ENCODE measurements around the gene HSPE1. TPM values are rescaled to one million over a fixed set of nuclear protein-coding genes. Genes with fewer than 3 reads are reported as not detected.
"Not testable (repeated sequence)": the region's sequence is repeated elsewhere in the genome, so short reads cannot be mapped to it uniquely, and the experiment has no call there.

HSPE1 gene
- total RNA-seq, 1 donor from 2014 or later = 60.5 TPM

DNA sequence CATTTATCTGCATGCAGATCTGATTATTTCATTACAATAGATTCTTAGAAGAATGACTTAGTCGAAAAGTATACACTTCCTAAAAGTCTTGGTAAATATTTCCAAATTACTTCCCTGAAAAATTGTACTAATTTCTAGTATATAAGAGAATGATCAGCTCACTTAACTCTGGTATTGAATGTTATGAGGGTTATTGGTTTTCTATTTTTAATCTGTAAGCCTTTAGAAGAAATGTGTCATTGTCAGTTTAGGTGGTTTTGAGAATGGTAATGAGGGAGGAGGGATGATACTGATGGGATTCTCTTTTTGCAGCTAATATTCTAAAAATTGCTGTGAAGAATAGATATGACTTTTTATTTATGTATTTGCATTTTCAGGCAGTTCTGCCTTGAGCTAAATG, 39.6 kb downstream of the HSPE1 start:
- no peak overlapping the region for H3K4me3 Mint-ChIP-seq (ENCODE audit: unreplicated experiment)
- H3K36me3 Mint-ChIP-seq (ENCODE audit: unreplicated experiment) = peaks cover 49% of the 10 kb centered on the region
- DNase-seq (ENCODE audit: extremely low spot score, unreplicated experiment) = no peak
- TF ChIP-seq, protein P1, sequence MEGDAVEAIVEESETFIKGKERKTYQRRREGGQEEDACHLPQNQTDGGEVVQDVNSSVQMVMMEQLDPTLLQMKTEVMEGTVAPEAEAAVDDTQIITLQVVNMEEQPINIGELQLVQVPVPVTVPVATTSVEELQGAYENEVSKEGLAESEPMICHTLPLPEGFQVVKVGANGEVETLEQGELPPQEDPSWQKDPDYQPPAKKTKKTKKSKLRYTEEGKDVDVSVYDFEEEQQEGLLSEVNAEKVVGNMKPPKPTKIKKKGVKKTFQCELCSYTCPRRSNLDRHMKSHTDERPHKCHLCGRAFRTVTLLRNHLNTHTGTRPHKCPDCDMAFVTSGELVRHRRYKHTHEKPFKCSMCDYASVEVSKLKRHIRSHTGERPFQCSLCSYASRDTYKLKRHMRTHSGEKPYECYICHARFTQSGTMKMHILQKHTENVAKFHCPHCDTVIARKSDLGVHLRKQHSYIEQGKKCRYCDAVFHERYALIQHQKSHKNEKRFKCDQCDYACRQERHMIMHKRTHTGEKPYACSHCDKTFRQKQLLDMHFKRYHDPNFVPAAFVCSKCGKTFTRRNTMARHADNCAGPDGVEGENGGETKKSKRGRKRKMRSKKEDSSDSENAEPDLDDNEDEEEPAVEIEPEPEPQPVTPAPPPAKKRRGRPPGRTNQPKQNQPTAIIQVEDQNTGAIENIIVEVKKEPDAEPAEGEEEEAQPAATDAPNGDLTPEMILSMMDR (IDR thresholded peaks at IDR 0.05) = no peak
- H3K27me3 Mint-ChIP-seq (ENCODE audit: unreplicated experiment) = no peaks in the 10 kb centered on the region
- H3K9me3 Mint-ChIP-seq (ENCODE audit: unreplicated experiment) = no peaks in the 10 kb centered on the region
- no peak overlapping the region for H3K27ac Mint-ChIP-seq (ENCODE audit: unreplicated experiment)
- H3K4me1 Mint-ChIP-seq (ENCODE audit: unreplicated experiment) = peaks cover 2% of the 10 kb centered on the region

DNA sequence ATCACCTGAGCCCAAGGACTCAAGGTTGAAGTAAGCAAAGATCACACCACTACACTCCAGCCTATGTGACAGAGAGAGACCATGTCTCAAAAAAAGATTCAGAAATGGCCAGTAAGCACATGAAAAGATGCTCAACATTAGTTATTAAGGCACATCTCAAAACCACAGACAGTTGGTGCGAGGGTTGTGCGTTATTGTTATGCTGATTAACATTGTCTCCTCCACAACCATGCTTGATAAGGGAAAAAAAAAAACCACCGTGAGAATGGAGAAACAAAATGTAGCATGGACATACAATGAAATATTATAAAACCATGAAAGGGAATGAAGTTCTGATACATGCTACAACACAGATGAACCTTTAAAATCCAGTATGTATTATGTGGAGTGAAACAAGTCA, 43.0 kb downstream of the HSPE1 start:
- no peaks in the 10 kb centered on the region for H3K9me3 Mint-ChIP-seq (ENCODE audit: unreplicated experiment)
- H3K27me3 Mint-ChIP-seq (ENCODE audit: unreplicated experiment) = no peaks in the 10 kb centered on the region
- H3K4me3 Mint-ChIP-seq (ENCODE audit: unreplicated experiment) = no peak overlapping the region
- no peak for DNase-seq (ENCODE audit: extremely low spot score, unreplicated experiment)
- no peaks in the 10 kb centered on the region for H3K4me1 Mint-ChIP-seq (ENCODE audit: unreplicated experiment)
- H3K27ac Mint-ChIP-seq (ENCODE audit: unreplicated experiment) = no peak overlapping the region
- peaks cover 42% of the 10 kb centered on the region for H3K36me3 Mint-ChIP-seq (ENCODE audit: unreplicated experiment)
- TF ChIP-seq, protein P1 (IDR thresholded peaks at IDR 0.05) = no peak

DNA sequence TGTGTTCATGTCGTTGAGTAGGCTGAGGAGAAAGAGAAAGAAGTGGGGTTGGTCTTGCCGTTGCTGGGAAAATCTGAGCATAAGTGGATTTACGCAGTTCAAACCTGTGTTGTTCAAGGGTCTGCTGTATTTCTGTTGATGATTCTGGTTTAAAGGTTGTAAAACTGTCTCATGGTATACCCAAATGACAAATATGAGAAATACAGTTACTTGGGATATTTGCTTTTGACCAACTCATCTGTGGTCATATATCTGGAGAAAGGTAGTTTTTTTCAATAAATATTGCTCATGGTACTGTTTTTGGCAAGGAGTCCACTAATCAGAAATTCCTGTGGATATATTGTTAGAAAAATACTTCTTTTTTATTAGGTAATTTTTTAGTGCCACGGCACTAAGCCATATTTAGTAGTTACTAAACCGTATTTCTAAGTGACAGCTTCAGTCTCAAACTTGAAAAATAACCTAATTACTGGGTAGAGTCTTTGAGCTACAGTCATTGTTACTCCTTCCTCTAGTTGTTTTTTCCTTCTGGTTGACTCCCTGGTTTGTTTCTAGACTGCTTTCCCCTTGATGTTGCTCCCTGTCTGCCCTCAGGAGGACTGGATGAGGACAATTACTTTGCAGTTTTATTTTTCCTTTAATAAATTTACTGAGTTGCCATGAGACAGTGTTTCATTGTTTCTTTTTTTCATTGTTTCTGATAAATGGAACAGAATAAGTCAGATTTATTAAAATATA, 47.2 kb downstream of the HSPE1 start:
- Mint-ChIP-seq H3K27me3 (ENCODE audit: unreplicated experiment) (no peaks in the 10 kb centered on the region), H3K27ac (ENCODE audit: unreplicated experiment) (peak overlapping the region; percentile 40), H3K36me3 (ENCODE audit: unreplicated experiment) (peaks cover 34% of the 10 kb centered on the region), H3K4me1 (ENCODE audit: unreplicated experiment) (no peaks in the 10 kb centered on the region), H3K4me3 (ENCODE audit: unreplicated experiment) (no peak overlapping the region), H3K9me3 (ENCODE audit: unreplicated experiment) (no peaks in the 10 kb centered on the region)
- DNase-seq (ENCODE audit: extremely low spot score, unreplicated experiment) = no peak
- TF ChIP-seq, protein P1 (IDR thresholded peaks at IDR 0.05) = no peak

DNA sequence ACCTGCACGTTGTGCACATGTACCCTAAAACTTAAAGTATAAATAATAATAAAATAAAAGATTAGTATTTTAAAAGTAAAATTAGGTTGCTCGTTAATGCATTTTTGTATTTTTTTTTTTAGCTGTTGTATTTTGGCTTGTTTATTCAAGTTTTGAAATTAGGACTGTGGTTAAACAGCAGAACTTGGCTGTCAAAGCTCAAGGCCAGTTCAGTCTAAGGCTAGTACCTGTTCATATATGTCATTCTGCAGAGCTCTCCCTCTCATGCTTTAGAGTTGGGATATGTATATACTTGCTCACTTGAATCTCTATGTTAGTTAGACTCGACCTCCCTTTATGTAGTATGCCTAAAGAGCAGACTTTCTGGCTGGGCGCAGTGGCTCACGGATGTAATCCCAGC, 48.4 kb downstream of the HSPE1 start:
- TF ChIP-seq, protein P1 (IDR thresholded peaks at IDR 0.05) = no peak
- Mint-ChIP-seq H3K27me3 (ENCODE audit: unreplicated experiment) (no peaks in the 10 kb centered on the region), H3K27ac (ENCODE audit: unreplicated experiment) (no peak overlapping the region), H3K36me3 (ENCODE audit: unreplicated experiment) (peaks cover 35% of the 10 kb centered on the region), H3K9me3 (ENCODE audit: unreplicated experiment) (no peaks in the 10 kb centered on the region), H3K4me3 (ENCODE audit: unreplicated experiment) (no peak overlapping the region), H3K4me1 (ENCODE audit: unreplicated experiment) (no peaks in the 10 kb centered on the region)
- DNase-seq (ENCODE audit: extremely low spot score, unreplicated experiment) = no peak

DNA sequence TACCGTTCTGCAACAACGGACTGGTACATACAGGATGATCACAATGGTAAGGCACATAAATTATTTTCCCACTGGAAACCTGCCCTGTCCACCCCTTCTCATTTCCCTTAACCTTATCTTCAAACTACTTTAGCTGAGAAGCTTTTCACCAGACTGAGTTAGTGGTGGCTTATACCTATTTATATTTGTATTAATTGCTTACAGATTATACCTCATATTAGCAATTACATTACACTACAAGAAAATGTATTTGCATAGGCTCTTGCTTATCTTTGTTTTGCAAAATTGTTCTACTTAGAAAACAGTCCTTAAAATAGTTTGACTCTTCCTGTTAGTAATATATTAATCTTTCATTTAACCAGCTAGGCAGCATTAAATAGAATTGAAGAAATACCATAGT, 51.1 kb downstream of the HSPE1 start:
- H3K36me3 Mint-ChIP-seq (ENCODE audit: unreplicated experiment) = peaks cover 33% of the 10 kb centered on the region
- not testable (repeated sequence) for DNase-seq (ENCODE audit: extremely low spot score, unreplicated experiment); H3K9me3 Mint-ChIP-seq (ENCODE audit: unreplicated experiment); H3K27me3 Mint-ChIP-seq (ENCODE audit: unreplicated experiment); H3K27ac Mint-ChIP-seq (ENCODE audit: unreplicated experiment); H3K4me1 Mint-ChIP-seq (ENCODE audit: unreplicated experiment); H3K4me3 Mint-ChIP-seq (ENCODE audit: unreplicated experiment)

Other genes with a start within 250 kb of the HSPE1 start
- gene ANKRD44, start 189.6 kb upstream of the HSPE1 start, total RNA-seq = 14.3 and 16.6 TPM in 2 replicates
- gene SF3B1, start 65.4 kb upstream of the HSPE1 start, total RNA-seq = 281 and 282 TPM in 2 replicates
- 23.5 and 24.3 TPM in 2 replicates for gene COQ10B, start 46.8 kb upstream of the HSPE1 start, total RNA-seq
- 163 and 165 TPM in 2 replicates for gene HSPD1, start 539 bp upstream of the HSPE1 start, total RNA-seq
- 23.1 and 23.7 TPM in 2 replicates for gene MOB4, start 15.7 kb downstream of the HSPE1 start, total RNA-seq
- gene RFTN2, start 175.2 kb downstream of the HSPE1 start, total RNA-seq = 29.4 and 30.6 TPM in 2 replicates
- gene MARS2, start 205.0 kb downstream of the HSPE1 start, total RNA-seq = 3.8 and 4.2 TPM in 2 replicates

Data from osteocyte (in vitro differentiated cells).